Measurements from ENCODE around the gene ZKSCAN1. TPM values are rescaled to one million over a fixed set of nuclear protein-coding genes. Genes with fewer than 3 reads are reported as not detected.

Gene ZKSCAN1
- total RNA-seq, 1 experiment from 2014 or later, result 19.4 TPM

- peaks cover 46% of the 10 kb centered on the region for H3K4me1 ChIP-seq (replicated peaks)
- H3K4me3 ChIP-seq, result no peak overlapping the region
- no peaks in the 10 kb centered on the region for H3K9me3 ChIP-seq (replicated peaks)
- H3K27ac ChIP-seq, result no peak overlapping the region
- no peak for DNase-seq (ENCODE audit: low read depth in 1 of 2, low spot score in 2 of 2)
- no peaks in the 10 kb centered on the region for H3K27me3 ChIP-seq (replicated peaks)
- H3K36me3 ChIP-seq, result peaks cover 21% of the 10 kb centered on the region
Observed at GRCh38 chr7:100085515-100085914, 70.1 kb downstream of the ZKSCAN1 start.

DNA sequence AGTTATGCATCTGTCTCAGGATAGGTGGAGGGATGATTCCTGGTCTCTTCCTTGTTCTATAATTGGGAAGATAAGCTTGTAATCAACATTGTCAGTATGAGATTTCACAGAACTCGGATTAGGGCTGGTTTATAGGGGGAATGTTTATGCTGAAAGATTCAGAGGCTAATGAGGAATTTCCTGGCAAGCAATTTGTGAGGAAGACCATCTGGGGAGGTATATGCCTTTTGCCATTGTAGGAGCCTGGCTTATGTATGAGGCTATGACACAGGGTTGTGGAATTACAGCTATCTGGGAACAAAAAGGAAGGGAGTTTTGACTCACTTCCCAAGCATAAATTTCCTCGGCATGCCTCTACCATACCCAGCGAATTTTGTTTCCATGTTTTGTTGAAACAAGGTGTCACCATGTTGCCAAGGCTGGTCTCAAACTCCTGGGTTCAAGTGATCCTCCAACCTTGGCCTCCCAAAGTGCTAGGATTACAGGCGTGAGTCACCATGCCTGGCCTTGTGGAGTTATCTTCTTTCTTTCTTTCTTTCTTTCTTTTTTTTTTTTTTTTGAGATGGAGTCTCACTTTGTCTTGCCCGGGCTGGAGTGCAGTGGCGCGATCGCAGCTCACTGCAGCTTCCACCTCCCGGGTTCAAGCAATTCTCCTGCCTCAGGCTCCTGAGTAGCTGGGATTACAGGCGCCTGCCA is 71.8 kb downstream of the ZKSCAN1 start:
- Histone ChIP-seq H3K36me3 (peaks cover 32% of the 10 kb centered on the region), H3K4me1 (replicated peaks) (peaks cover 52% of the 10 kb centered on the region), H3K27ac (peak overlapping the region; percentile 84), H3K4me3 (no peak overlapping the region), H3K27me3 (replicated peaks) (no peaks in the 10 kb centered on the region), H3K9me3 (replicated peaks) (no peaks in the 10 kb centered on the region)
- DNase-seq (ENCODE audit: low read depth in 1 of 2, low spot score in 2 of 2), result peak; percentile 83 to 94

DNA sequence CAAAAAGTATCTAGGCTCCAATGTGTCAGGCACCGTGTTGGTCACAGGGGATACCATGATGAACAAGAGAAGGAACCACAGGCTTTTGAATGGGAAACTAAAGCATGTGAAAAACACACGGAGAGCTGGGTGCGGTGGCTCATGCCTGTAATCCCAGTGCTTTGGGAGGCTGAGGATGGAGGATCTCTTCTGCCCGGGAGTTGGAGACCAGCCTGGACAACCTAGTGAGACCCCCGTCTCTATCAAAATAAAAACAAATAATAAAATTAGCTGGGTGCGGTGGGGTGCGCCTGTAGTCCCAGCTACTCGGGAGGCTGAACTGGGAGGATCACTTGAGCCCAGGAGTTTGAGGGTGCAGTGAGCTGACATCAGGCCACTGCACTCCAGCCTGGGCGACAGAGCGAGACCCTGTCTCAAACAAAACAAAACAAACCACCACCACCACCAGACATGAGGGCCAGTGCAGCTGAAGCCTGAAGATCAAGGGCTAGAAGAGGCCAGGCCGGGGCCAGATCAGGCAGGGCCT is 72.8 kb downstream of the ZKSCAN1 start:
- H3K4me1 ChIP-seq (replicated peaks), result peaks cover 52% of the 10 kb centered on the region
- H3K4me3 ChIP-seq, result peak overlapping the region; percentile 66
- DNase-seq (ENCODE audit: low read depth in 1 of 2, low spot score in 2 of 2), result no peak
- H3K27me3 ChIP-seq (replicated peaks), result no peaks in the 10 kb centered on the region
- no peaks in the 10 kb centered on the region for H3K9me3 ChIP-seq (replicated peaks)
- H3K36me3 ChIP-seq, result peaks cover 41% of the 10 kb centered on the region
- peak overlapping the region; percentile 84 for H3K27ac ChIP-seq

DNA sequence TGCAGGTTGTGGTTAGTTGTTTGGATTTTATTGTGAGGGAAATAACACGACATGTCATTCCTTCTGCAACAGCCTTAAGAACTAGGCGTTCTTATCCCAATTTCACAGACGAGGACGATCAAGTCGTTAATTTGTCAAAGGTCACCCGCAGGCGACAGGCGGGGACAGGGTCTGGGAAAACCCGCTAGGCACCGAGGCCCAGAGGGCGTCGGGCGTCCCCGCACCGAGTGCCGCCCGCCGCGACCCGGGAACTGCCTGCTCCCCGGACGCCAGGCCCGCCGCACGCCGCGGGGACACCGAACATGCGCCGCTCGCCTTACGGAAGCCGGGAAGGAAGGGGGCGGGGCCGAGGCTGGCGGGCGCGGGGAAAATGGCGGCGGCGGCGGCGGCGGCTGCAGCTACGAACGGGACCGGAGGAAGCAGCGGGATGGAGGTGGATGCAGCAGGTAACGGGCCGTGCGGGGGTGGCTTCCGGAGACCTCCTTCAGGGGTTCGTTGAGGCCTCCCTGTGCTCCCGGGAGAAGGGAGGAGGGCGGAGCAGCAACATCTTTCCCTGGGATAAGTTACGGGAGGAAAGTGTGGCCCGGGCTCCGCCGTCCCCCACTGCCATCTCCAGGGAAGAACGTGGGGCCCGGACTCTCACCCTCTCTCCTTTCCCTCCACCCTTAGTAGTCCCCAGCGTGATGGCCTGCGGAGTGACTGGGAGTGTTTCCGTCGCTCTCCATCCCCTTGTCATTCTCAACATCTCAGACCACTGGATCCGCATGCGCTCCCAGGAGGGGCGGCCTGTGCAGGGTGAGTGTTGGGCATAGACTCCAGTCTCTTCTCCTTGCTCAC is 73.4 kb downstream of the ZKSCAN1 start, which contains the start of gene COPS6:
Gene COPS6, plus strand, starts transcription at position 349 of the 837 bp plus-strand sequence. Its CDS starts 22 bp downstream, at position 371.
- H3K27ac ChIP-seq, result peak within 1 kb of the TSS; percentile 84
- H3K4me3 ChIP-seq, result peak within 1 kb of the TSS; percentile 66
- no peaks in the 10 kb centered on the region for H3K27me3 ChIP-seq (replicated peaks)
- no peaks in the 10 kb centered on the region for H3K9me3 ChIP-seq (replicated peaks)
- DNase-seq (ENCODE audit: low read depth in 1 of 2, low spot score in 2 of 2), result peak; percentile 82 to 87
- peaks cover 52% of the 10 kb centered on the region for H3K4me1 ChIP-seq (replicated peaks)
- H3K36me3 ChIP-seq, result peaks cover 48% of the 10 kb centered on the region

GRCh38 chr7:100089458-100090196 is 74.2 kb downstream of the ZKSCAN1 start:
- H3K27me3 ChIP-seq (replicated peaks), result no peaks in the 10 kb centered on the region
- peak overlapping the region; percentile 66 for H3K4me3 ChIP-seq
- peak overlapping the region; percentile 84 for H3K27ac ChIP-seq
- H3K36me3 ChIP-seq, result peaks cover 56% of the 10 kb centered on the region
- H3K4me1 ChIP-seq (replicated peaks), result peaks cover 52% of the 10 kb centered on the region
- no peaks in the 10 kb centered on the region for H3K9me3 ChIP-seq (replicated peaks)
- DNase-seq (ENCODE audit: low read depth in 1 of 2, low spot score in 2 of 2), result peak; percentile 52 to 68

DNA sequence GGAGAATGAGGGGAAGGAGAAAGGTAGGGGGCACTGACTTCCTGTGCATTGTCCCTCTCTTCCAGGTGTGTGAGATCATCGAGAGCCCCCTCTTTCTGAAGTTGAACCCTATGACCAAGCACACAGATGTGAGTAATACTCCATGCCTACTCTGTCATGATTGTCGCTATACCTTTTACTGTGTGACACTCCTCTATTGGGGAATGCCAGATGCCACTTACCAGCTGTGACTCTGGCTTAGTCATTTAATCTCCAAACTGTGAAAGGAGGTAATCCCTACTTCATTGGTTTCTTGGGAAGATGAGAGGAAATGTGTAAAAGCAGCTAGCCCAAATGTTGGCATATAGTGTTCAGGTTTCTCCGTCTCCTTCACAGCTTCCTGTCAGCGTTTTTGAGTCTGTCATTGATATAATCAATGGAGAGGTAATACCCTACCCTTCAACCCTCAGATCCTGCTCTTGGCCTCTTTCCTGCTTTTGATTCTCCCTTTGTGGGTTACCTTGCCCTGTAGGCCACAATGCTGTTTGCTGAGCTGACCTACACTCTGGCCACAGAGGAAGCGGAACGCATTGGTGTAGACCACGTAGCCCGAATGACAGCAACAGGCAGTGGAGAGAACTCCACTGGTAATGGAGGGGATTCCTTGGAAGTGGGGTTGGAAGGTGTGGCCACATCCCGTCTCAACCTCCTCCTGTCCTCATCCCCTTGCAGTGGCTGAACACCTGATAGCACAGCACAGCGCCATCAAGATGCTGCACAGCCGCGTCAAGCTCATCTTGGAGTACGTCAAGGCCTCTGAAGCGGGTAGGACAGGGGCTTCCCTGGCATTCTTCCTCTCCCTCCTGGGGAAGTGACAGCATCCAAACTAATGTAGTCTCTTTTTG is 75.4 kb downstream of the ZKSCAN1 start:
- no peaks in the 10 kb centered on the region for H3K27me3 ChIP-seq (replicated peaks)
- DNase-seq (ENCODE audit: low read depth in 1 of 2, low spot score in 2 of 2), result no peak
- H3K27ac ChIP-seq, result peak overlapping the region; percentile 84
- no peaks in the 10 kb centered on the region for H3K9me3 ChIP-seq (replicated peaks)
- H3K36me3 ChIP-seq, result peaks cover 68% of the 10 kb centered on the region
- peaks cover 52% of the 10 kb centered on the region for H3K4me1 ChIP-seq (replicated peaks)
- H3K4me3 ChIP-seq, result no peak overlapping the region

Other genes with a start within 250 kb of the ZKSCAN1 start
- not detected in 2 replicates for gene CYP3A4, start 231.4 kb upstream of the ZKSCAN1 start, total RNA-seq (2014; rRNA removed; shearing (Covaris generic))
- gene CYP3A43, start 187.6 kb upstream of the ZKSCAN1 start, total RNA-seq (2014; rRNA removed; shearing (Covaris generic)), result not detected in 2 replicates
- not detected in 2 replicates for gene OR2AE1, start 138.6 kb upstream of the ZKSCAN1 start, total RNA-seq (2014; rRNA removed; shearing (Covaris generic))
- gene TRIM4, start 96.1 kb upstream of the ZKSCAN1 start, total RNA-seq (2014; rRNA removed; shearing (Covaris generic)), result 11.4 and 13.9 TPM in 2 replicates
- not detected in 2 replicates for gene GJC3, start 86.0 kb upstream of the ZKSCAN1 start, total RNA-seq (2014; rRNA removed; shearing (Covaris generic))
- gene AZGP1, start 39.6 kb upstream of the ZKSCAN1 start, total RNA-seq (2014; rRNA removed; shearing (Covaris generic)), result not detected in 2 replicates
- gene ZSCAN21, start 34.2 kb downstream of the ZKSCAN1 start, total RNA-seq (2014; rRNA removed; shearing (Covaris generic)), result 13.9 and 20.7 TPM in 2 replicates
- gene ZNF3, start 66.1 kb downstream of the ZKSCAN1 start, total RNA-seq (2014; rRNA removed; shearing (Covaris generic)), result 27.4 and 36.9 TPM in 2 replicates
- gene COPS6, start 73.4 kb downstream of the ZKSCAN1 start, total RNA-seq (2014; rRNA removed; shearing (Covaris generic)), result 56.4 and 111 TPM in 2 replicates
- 200 and 254 TPM in 2 replicates for gene MCM7, start 85.8 kb downstream of the ZKSCAN1 start, total RNA-seq (2014; rRNA removed; shearing (Covaris generic))
- gene AP4M1, start 86.0 kb downstream of the ZKSCAN1 start, total RNA-seq (2014; rRNA removed; shearing (Covaris generic)), result 11.1 and 17.5 TPM in 2 replicates
- gene TAF6, start 103.8 kb downstream of the ZKSCAN1 start, total RNA-seq (2014; rRNA removed; shearing (Covaris generic)), result 20.5 and 35.3 TPM in 2 replicates
- 22.5 and 24.6 TPM in 2 replicates for gene CNPY4, start 104.0 kb downstream of the ZKSCAN1 start, total RNA-seq (2014; rRNA removed; shearing (Covaris generic))
- 2.4 and 3.3 TPM in 2 replicates for gene MBLAC1, start 111.4 kb downstream of the ZKSCAN1 start, total RNA-seq (2014; rRNA removed; shearing (Covaris generic))
- 115 and 123 TPM in 2 replicates for gene LAMTOR4, start 133.3 kb downstream of the ZKSCAN1 start, total RNA-seq (2014; rRNA removed; shearing (Covaris generic))
- gene TRAPPC14, start 143.1 kb downstream of the ZKSCAN1 start, total RNA-seq (2014; rRNA removed; shearing (Covaris generic)), result 5.1 and 7.4 TPM in 2 replicates
- gene GAL3ST4, start 153.0 kb downstream of the ZKSCAN1 start, total RNA-seq (2014; rRNA removed; shearing (Covaris generic)), result 1.2 and 2.7 TPM in 2 replicates
- 4.4 and 6.5 TPM in 2 replicates for gene GPC2, start 161.8 kb downstream of the ZKSCAN1 start, total RNA-seq (2014; rRNA removed; shearing (Covaris generic))
- 0.26 TPM in 1 of 2 replicates, not detected in the other for gene STAG3, start 162.3 kb downstream of the ZKSCAN1 start, total RNA-seq (2014; rRNA removed; shearing (Covaris generic))
- gene PVRIG, start 204.4 kb downstream of the ZKSCAN1 start, total RNA-seq (2014; rRNA removed; shearing (Covaris generic)), result 1.7 TPM in 1 of 2 replicates, not detected in the other